ENCODE data around the gene ANKRD36C.
"Not testable (repeated sequence)": the region's sequence is repeated elsewhere in the genome, so short reads cannot be mapped to it uniquely, and the experiment has no call there.

The ANKRD36C gene

DNA sequence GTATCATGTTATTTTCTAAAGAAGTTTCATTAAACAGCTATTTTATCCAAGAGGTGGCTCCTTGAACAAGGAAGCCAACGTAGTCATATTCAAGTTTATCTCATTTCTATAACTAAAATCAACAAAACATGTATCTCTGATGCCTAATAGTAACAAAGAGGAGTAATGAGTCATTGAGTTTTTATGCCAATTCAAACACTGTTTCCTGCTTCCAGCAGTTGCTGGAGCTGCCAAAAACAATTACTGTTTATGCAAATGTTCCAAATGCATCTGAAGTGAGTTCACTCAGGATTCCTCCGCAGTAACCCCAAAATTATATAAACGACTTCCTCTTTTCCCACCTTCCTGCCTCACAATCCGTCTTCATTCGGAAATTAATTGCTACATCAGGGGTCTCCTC, 80.2 kb downstream of the ANKRD36C start:
- not testable (repeated sequence) for DNase-seq (ENCODE audit: low read depth); H3K4me3 ChIP-seq (ENCODE audit: low read depth, low read length)

DNA sequence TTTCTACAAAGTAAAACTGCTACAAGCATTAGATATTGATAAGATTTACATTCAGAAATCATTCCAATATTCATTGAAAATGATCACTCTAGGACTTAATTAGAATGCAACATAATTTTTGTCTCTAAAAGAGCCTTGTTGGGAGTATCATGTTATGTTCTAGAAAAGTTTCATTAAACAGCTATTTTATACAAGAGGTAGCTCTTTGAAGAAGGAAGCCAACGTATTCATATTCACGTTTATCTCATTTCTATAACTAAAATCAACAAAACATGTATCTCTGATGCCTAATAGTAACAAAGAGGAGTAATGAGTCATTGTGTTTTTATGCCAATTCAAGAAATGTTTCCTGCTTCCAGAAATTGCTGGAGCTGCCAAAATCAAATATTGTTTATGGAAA, 97.2 kb downstream of the ANKRD36C start:
- not testable (repeated sequence) for DNase-seq (ENCODE audit: low read depth); H3K4me3 ChIP-seq (ENCODE audit: low read depth, low read length)

DNA sequence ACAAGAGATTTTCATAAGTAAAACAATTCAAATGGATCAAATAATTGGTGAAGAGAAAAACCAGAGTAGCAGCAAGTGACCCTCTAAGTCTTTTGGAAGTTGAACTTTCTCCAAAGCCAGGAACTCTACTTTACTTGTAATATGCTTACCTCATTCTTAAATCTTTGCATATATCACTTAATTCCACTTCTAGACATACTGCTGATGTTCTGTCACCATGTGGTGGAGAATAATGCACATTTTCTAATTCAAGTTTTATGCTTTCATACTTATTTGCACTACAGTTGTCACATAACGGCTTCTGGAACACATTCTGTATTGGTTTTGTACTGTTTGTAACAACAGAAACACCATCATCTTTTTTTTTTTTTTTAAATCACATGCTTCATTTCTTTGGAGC, 123.7 kb downstream of the ANKRD36C start:
- not testable (repeated sequence) for DNase-seq (ENCODE audit: low read depth)

DNA sequence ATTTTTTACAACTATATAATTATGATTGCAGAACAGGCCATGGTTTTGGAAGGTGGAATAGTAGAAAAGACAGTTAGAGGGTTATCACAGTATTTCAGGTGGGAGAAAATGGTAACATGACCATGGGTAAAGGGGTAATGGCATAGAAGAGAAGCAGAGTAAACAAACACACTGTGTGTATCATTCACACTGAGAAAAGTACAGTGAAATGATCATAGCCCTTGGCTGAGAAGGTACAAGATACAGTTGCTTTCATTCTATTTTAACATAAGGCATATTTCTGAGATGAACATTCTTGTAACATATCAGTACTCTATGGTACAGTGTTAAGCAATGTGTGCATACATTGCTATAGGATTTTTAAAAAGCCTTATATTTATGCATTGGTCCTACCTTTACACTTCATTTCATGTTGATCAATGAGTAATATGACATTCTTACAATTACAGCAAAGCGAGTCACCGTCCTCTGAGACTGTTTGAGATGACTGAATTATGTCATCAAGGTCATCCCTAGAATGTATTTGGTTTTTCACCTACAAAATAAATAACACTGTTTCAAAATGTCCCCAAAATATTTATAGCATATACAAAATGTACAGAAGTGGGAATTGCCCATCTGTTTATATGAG, 124.5 kb downstream of the ANKRD36C start:
- not testable (repeated sequence) for DNase-seq (ENCODE audit: low read depth); H3K4me3 ChIP-seq (ENCODE audit: low read depth, low read length)

More for the DNA sequence above, 123.7 kb downstream of the ANKRD36C start:
- not testable (repeated sequence) for H3K4me3 ChIP-seq (ENCODE audit: low read depth, low read length)

DNA sequence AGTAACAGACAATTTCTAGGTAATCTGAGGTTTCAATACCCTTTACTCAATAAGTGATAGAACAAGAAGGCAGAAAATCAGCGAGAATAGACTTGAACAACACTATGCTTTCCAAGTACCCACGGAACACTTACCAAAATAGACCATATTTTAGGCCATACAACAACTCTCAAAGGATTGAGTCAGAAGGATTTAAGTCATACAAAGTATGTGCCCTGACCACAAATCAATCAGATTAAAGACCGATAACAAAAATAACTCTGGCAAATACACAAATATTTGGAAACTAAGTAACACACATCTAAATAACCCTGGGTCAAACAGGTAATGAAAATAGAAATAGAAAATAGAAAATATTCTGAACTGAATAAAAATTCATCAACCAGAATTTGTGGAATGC, 129.5 kb downstream of the ANKRD36C start:
- not testable (repeated sequence) for DNase-seq (ENCODE audit: low read depth); H3K4me3 ChIP-seq (ENCODE audit: low read depth, low read length)

DNA sequence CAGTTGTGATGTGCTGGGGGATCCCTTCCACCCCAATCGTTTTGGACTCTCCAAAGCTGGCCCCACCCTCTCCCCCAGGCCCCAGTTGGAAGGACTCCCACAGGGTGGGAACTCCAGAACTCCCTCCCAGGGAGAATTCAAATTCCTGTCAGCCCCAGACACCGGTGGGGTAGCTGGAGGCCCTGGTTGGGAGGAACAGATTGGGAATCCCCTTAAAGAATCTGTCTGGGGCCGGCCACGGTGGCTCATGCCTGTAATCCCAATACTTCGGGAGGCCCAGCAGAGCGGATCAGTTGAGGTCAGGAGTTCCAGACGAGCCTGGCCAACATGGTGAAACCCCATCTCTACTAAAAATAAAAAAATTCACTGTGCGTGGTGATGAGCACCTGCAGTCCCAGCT, 155.5 kb downstream of the ANKRD36C start:
- H3K4me3 ChIP-seq (ENCODE audit: low read depth, low read length): no peak overlapping the region
- TF ChIP-seq, protein P1, sequence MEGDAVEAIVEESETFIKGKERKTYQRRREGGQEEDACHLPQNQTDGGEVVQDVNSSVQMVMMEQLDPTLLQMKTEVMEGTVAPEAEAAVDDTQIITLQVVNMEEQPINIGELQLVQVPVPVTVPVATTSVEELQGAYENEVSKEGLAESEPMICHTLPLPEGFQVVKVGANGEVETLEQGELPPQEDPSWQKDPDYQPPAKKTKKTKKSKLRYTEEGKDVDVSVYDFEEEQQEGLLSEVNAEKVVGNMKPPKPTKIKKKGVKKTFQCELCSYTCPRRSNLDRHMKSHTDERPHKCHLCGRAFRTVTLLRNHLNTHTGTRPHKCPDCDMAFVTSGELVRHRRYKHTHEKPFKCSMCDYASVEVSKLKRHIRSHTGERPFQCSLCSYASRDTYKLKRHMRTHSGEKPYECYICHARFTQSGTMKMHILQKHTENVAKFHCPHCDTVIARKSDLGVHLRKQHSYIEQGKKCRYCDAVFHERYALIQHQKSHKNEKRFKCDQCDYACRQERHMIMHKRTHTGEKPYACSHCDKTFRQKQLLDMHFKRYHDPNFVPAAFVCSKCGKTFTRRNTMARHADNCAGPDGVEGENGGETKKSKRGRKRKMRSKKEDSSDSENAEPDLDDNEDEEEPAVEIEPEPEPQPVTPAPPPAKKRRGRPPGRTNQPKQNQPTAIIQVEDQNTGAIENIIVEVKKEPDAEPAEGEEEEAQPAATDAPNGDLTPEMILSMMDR (IDR thresholded peaks at IDR 0.05; ENCODE audit: low read depth, low read length, missing control alignments): no peak

DNA sequence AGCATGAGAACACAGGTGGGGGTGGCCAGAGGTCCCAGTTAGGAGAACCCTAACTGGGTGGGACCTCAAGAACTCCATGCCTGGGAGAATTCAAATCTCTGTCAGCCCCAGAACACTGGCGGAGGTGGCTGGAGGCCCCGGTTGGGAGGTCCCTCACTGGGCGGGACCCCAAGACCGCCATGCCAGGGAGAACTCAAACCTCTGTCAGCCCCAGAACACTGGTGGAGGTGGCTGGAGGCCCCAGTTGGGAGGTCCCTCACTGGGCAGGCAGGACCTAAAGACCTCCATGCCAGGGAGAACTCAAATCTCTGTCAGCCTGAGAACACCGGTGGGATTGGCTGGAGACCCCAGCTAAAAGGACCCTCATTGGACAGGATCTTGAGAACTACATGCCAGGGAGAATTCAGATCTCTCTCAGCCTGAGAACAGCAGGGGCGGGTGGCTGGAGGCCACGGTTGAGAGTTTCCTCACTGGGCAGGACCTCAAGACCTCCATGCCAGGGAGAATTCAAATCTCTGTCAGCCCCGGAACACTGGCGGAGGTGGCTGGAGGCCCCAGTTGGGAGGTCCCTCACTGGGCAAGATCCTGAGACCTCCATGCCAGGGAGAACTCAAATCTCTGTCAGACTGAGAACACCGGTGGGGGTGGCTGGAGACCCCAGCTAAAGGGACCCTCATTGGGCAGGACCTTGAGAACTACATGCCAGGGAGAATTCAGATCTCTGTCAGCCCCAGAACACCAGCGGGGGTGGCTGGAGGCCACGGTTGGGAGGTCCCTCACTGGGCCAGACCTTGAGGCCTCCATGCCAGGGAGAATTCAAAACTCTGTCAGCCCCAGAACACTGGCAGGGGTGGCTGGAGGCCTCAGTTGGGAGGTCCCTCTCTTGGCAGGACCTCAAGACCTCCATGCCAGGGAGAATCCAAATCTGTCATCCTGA, 157.3 kb downstream of the ANKRD36C start:
- not testable (repeated sequence) for H3K4me3 ChIP-seq (ENCODE audit: low read depth, low read length); DNase-seq (ENCODE audit: low read depth)

More for the DNA sequence above, 155.5 kb downstream of the ANKRD36C start:
- no peak for DNase-seq (ENCODE audit: low read depth)

DNA sequence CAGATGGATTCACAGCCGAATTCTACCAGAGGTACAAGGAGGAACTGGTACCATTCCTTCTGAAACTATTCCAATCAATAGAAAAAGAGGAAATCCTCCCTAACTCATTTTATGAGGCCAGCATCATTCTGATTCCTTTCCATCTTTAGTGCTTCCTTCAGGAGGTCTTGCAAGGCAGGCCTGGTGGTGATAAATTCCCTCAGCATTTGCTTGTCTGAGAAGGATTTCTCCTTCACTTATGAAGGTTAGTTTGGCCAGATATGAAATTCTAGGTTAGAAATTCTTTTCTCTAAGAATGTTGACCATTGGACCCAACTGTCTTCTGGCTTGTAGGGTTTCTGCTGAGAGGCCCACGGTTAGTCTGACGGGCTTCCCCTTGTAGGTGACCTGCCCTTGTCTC, 167.4 kb downstream of the ANKRD36C start:
- not testable (repeated sequence) for DNase-seq (ENCODE audit: low read depth); H3K4me3 ChIP-seq (ENCODE audit: low read depth, low read length)

DNA sequence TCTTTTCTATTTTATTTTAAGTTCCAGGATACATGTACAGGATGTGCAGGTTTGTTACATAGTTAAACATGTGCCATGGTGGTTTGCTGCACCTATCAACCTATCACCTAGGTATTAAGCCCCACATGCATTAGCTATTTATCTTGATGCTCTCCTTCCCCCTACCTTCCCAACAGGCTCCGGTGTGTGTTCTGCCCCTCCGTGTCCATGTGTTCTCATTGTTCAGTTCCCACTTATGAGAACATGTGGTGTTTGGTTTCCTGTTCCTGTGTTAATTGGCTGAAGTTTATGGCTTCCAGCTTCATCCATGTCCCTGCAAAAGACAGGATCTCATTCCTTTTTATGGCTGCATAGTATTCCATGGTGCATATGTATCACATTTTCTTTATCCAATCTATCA, 174.1 kb downstream of the ANKRD36C start:
- H3K4me3 ChIP-seq (ENCODE audit: low read depth, low read length); DNase-seq (ENCODE audit: low read depth): not testable (repeated sequence)

DNA sequence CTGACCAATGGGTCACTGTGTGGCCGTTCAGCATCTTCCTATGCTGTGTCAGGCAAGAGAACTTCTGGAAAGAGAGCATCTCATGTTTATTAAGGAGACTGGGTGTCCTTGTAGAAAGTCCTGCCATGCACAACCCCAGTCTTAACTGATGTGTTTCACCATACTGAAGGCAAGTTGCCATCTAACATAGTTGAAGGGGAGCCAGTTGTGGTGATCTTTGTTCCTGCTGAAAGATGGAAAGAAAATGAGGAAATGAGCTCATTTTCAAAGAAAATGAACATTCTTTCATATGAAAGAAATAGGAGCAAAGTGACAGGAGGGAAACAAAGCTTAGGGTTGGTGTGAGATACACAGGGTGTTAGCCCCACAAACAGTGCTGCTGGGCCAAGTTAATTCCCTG, 178.3 kb downstream of the ANKRD36C start:
- DNase-seq (ENCODE audit: low read depth); H3K4me3 ChIP-seq (ENCODE audit: low read depth, low read length): not testable (repeated sequence)

DNA sequence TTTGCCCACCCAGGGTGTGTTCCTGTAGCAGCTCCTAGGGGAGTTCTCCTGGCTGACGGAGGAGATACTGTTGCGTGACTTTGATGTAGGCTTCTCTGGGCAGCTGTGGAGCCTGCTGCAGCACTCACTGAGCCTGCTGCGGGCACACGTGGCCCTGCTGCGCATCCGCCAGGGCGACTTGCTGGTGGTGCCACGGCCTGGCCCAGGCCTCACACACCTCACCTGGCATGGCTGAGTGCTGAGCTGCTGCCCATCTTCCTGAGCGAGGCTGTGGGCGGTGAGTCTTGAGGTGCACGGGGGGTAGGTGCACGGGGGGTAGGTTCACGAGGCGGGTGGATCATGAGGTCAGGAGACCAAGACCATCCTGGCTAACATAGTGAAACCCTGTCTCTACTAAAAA, 191.7 kb downstream of the ANKRD36C start:
- TF ChIP-seq, protein P1 (IDR thresholded peaks at IDR 0.05; ENCODE audit: low read depth, low read length, missing control alignments): no peak
- DNase-seq (ENCODE audit: low read depth): no peak
- H3K4me3 ChIP-seq (ENCODE audit: low read depth, low read length): no peak overlapping the region

DNA sequence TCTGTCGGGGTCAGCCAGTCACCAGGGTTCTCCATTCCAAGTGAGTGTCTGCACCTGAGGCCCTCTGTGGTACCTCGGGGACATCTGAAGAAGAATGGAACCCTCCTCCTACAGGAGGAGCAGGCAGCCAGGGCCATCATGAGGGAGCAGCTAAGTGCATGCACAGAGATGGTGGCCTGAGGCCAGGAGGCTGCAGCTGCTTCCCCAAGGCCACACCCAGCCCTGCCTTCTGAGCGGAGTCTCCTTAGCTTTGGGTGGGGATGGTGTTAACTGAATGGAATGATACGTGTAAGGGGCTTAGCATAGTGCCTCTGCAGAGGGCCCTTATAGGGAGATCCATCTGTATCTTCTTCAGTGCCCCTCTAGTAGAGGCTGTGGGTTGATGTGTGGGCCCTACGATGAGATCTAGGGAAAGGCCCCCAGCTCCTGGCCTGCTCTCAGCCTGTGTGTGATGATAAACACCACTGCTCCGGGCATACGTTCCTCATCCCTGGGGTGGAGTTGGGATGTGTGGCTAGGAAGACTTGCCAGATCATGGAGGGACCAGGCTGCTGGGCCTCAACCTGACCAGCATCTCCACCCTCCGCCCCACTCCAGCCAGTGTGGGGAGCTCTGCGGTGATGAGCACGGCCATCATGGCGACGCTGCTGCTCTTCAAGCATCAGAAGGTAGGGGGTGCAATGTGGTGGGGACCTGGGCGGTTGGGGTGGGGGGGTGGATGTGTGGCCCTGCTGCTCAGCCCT, 192.3 kb downstream of the ANKRD36C start:
- H3K4me3 ChIP-seq (ENCODE audit: low read depth, low read length); DNase-seq (ENCODE audit: low read depth): not testable (repeated sequence)

DNA sequence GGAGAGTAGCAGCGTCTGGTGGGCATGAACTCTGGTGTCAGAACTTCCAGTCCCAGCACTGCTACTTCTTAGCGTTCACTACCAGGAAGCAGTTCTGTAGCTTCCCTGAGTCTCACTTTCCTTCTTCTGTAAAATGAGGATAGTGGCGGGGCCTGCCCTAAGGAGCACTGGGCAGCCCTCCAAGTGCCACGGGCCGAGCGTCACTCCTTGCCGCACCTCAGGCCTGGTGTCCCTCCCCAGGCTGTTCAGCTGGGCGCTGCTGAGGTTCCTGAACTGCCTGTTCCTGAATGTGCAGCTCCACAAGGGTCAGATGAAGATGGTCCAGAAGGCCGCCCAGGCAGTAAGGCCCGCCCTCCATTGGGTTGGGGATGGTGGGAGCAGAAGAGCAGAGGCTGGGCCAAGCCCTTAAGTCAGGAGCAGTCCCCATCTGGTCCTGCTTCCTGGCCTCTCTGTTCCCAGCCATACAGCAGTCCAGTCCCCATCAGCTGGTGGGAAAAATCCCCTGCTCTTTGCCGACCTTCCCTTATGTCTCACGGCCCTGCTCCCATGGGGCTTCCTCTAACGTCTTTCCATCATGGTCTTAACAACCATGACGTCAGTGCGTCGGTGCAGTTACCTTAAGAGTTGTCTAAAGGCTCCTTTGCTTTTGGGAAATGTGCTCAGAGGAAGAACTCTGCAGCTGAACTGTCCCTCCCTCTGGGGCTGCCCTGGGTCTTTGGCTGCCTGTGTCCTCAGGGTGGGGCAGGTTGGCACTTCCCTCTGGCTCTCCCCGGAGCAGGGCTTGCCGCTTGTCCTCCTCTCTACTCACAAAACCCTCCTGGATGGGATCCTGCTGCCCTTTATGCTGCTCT, 195.2 kb downstream of the ANKRD36C start:
- not testable (repeated sequence) for H3K4me3 ChIP-seq (ENCODE audit: low read depth, low read length); DNase-seq (ENCODE audit: low read depth)

DNA sequence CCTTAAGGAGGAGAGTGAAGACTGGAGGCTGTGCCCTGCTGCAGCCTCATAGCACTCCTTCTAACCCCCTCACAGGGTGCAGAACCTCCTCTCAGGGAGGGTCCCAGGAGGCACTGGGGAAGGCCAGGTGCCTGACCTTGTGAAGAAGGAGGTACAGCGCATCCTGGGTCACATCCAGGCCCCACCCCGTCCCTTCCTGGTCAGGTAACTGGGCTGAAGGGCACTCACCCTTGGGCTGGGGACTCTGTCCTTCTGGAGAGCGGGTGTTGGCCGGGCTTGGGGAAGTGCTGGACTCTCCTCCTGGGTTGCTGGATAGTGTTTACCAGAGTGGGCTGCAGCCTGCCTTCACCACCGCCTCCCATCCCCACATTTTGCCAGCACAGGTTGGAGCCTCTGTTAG, 197.7 kb downstream of the ANKRD36C start:
- DNase-seq (ENCODE audit: low read depth); H3K4me3 ChIP-seq (ENCODE audit: low read depth, low read length): not testable (repeated sequence)

DNA sequence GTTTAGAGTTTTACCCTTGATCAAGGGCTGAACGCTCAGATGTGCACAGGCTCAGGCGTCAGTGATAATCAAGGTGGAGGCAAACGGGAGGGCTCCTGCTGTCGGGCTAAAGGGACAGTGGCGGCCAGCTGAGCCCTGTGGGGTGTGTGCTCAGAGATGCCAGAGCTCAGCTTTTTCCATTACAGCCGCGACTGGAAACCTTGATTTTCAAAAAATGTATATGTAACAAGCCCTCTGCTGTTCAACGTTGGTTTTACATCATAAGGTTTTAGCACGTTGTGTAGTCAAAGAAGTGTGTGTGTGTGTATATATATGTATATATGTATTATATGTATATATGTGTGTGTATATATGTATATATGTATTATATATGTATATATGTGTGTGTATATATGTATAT, 201.4 kb downstream of the ANKRD36C start:
- DNase-seq (ENCODE audit: low read depth); H3K4me3 ChIP-seq (ENCODE audit: low read depth, low read length): not testable (repeated sequence)

DNA sequence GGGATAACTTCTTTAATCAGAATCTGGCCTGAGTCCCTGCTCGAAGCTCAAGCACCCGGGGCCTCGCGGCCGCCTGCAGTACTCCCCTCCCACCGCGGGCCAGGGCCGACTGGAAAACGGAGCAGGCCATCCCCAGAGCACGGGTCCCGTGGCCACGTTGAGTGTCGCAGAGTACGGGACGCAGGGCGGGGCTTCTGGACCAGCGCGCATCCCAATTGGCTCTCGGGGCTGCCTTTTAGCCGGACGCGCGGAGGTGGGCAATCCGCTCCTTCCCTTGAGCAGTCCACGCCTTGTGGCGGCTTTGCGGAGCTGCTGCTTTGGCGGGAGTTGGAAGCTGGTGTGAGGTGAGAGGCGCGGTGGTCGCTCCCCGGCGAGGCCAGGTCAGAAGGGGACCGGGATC, 202.2 kb downstream of the ANKRD36C start:
- not testable (repeated sequence) for H3K4me3 ChIP-seq (ENCODE audit: low read depth, low read length); DNase-seq (ENCODE audit: low read depth)

Measured in GM12864 (cell line).